ENCODE data around the gene FOXC1.
A peak's percentile ranks its signal among the peaks of the same experiment; 100 is the strongest.

Gene FOXC1

GRCh38 chr6:1641343-1641885 is 31.7 kb downstream of the FOXC1 start:
- TF ChIP-seq ZFX (IDR thresholded peaks at IDR 0.05; ENCODE audit: borderline replicate concordance) = no peak
- TF ChIP-seq, protein P1, sequence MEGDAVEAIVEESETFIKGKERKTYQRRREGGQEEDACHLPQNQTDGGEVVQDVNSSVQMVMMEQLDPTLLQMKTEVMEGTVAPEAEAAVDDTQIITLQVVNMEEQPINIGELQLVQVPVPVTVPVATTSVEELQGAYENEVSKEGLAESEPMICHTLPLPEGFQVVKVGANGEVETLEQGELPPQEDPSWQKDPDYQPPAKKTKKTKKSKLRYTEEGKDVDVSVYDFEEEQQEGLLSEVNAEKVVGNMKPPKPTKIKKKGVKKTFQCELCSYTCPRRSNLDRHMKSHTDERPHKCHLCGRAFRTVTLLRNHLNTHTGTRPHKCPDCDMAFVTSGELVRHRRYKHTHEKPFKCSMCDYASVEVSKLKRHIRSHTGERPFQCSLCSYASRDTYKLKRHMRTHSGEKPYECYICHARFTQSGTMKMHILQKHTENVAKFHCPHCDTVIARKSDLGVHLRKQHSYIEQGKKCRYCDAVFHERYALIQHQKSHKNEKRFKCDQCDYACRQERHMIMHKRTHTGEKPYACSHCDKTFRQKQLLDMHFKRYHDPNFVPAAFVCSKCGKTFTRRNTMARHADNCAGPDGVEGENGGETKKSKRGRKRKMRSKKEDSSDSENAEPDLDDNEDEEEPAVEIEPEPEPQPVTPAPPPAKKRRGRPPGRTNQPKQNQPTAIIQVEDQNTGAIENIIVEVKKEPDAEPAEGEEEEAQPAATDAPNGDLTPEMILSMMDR (IDR thresholded peaks at IDR 0.05) = 0 out of 2 replicates have a peak, but pooled peaks have one; percentile 4
- no peak overlapping the region for H3K27ac ChIP-seq

DNA sequence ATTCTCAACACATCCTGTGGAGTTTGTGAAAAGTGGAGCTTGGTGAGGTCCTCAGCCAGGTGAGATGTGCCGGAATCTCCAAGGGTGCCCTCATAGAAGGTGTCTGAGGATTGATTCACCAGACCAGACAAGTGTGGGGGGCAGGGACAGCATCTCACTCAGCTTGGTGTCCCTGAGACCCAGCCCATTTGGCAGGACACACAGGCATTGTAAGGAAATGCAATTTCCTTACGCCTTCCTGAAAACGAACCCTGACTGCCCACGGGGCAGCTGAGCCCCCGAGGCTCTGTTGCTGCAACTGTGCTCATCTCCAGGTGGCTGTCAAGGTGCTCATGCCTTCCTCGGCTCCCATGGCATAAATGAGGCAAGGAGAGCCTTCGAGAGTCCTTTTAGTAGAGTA is 33.4 kb downstream of the FOXC1 start:
- no peak overlapping the region for H3K27ac ChIP-seq
- TF ChIP-seq ZFX (IDR thresholded peaks at IDR 0.05; ENCODE audit: borderline replicate concordance) = no peak
- TF ChIP-seq, protein P1 (IDR thresholded peaks at IDR 0.05) = no peak

DNA sequence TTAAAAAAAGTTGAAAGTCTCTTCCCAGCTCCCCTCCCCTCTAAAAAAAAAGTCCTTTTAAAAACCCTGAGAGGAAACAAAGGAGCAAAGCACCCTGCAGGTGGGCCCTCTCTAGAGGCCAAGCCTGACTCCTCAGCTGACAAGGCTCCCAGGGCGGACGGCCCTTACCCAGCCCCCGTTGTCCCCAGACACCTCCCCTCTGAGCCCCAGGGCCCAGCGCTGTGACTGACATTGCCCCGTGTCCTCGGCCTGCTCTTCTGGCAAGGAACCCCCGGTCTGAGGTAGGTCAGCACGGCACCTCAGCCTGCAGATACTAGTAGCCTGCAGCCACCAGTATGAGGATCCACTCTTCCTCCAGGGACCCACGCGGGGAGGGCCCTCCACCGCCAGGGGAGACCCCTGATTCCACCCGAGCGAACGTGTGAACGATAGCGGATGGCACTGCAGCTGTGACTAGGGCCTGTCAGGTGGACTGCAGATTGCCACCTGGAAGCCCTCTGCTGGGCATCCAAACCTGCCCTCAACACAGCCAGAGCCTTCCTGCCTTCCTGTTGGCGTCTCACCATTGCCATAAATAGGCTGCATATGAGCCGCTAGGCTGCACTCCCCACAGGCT is 34.2 kb downstream of the FOXC1 start:
- TF ChIP-seq, protein P1 (IDR thresholded peaks at IDR 0.05) = no peak
- H3K27ac ChIP-seq = no peak overlapping the region

DNA sequence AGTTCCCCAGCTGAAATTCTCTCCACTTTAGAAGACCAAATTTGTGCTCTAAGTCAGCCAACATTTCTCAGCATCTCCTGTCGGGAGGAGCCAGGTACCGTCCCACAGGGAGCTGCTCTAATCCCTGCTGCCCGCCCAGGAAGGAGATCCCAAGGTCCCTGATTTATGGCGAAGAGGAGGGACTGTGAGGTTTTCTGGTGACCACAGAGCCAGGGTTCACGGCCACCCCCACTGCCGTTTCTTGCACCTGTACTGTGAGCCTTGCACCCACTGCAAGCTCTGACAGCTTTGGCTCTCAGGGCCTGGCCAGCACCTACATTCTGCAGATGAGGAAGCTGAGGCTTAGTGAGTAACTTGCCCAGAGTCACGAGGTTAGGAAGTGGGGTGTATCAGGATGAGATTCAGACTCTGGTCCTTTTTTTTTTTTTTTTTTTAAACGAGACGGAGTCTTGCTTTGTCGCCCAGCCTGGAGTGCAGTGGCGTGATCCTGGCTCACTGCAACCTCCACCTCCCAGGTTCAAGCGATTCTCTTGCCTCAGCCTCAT is 34.9 kb downstream of the FOXC1 start:
- H3K27ac ChIP-seq = no peak overlapping the region
- TF ChIP-seq ZFX (IDR thresholded peaks at IDR 0.05; ENCODE audit: borderline replicate concordance) = no peak
- TF ChIP-seq, protein P1 (IDR thresholded peaks at IDR 0.05) = no peak

DNA sequence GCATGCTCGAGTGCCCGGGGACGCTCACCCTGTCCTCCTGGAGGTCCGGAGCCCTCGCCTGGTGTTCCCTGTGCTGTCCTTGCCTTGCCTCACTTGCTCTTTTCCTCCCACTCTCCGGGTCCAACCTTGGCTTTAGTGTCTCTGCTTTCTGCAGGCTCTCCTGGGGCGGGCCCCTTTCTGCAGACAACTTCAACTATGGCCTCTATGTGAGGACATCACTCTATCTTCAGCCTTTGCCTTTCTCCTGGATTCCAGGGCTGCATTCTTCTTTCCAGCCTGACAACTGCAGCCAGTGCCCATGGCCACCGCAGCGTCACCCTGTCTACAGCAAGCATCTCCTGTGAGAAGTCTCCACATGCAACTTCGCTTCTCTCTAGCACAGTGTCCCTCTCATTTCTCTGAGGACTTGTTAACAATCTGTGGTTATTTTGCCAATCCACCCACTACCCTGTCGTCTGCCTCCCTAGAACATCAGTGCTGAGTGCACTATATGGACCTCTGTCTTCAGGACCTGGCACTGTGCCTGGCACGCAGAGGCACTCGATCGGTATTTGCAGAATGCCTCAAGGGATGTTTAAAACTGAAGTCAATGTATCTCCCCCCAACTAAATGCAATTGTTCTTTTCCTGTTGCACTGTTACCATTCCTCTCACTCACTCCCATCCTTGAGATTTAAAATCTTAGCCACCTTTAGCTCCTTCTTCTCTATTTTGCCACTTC is 35.9 kb downstream of the FOXC1 start:
- TF ChIP-seq, protein P1 (IDR thresholded peaks at IDR 0.05) = no peak
- no peak for TF ChIP-seq ZFX (IDR thresholded peaks at IDR 0.05; ENCODE audit: borderline replicate concordance)
- no peak overlapping the region for H3K27ac ChIP-seq

GRCh38 chr6:1651362-1651761 is 41.6 kb downstream of the FOXC1 start:
- TF ChIP-seq, protein P1 (IDR thresholded peaks at IDR 0.05) = no peak
- H3K27ac ChIP-seq = no peak overlapping the region

- TF ChIP-seq, protein P1 (IDR thresholded peaks at IDR 0.05) = no peak
- TF ChIP-seq ZFX (IDR thresholded peaks at IDR 0.05; ENCODE audit: borderline replicate concordance) = no peak
- no peak overlapping the region for H3K27ac ChIP-seq
Observed at GRCh38 chr6:1652842-1653241, 43.1 kb downstream of the FOXC1 start.
